Measurements from ENCODE around the gene ATG2A. TPM values are rescaled to one million over a fixed set of nuclear protein-coding genes. Genes with fewer than 3 reads are reported as not detected.

The ATG2A gene
- total RNA-seq, 1 donor from 2014 or later, result 21.4 TPM

DNA sequence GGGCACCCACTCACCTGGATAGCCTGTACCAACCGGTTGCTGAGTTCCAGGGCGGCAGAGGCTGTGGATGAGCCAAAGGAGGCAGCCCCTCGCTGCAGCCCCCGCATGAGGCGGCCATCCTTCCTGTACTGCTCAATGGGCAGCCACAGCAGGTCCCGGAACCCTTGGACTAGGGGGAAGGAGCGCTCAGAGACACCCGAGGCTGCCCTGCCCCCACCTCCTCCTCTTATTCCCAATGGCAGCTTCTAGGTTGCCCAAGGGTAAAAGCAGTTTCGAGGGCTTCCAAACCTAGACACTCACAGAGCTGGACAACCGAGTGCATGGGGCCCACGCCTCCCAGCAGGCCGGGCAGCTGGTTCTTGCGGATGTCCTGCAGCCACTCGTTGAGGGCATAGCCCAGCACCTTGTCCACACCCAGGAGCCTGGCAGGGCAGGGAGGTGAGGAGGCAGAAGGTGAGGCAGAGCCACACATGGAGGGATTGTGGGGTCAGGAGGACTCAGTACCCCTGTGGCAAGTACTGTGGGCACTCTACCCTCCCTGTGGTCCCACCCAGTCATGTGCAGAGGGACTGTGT, 20.5 kb downstream of the ATG2A start:
- H3K9ac ChIP-seq (ENCODE audit: low read length), result no peak overlapping the region
- H2AFZ ChIP-seq (ENCODE audit: low read depth, low read length), result no peak overlapping the region
- no peaks in the 10 kb centered on the region for H3K27me3 ChIP-seq (ENCODE audit: insufficient read depth, low read length)
- H3K36me3 ChIP-seq (ENCODE audit: insufficient read depth, low read length), result peaks cover 4% of the 10 kb centered on the region
- H3K27ac Mint-ChIP-seq (ENCODE audit: unreplicated experiment), result no peak overlapping the region
- no peaks in the 10 kb centered on the region for H4K20me1 ChIP-seq (ENCODE audit: insufficient read depth, low read length)
- H3K4me1 Mint-ChIP-seq (ENCODE audit: low read depth, unreplicated experiment), result peaks cover 1% of the 10 kb centered on the region
- no peak overlapping the region for H3K4me3 ChIP-seq (ENCODE audit: insufficient read depth, low read depth, low read length)
- FAIRE-seq, result no peak
- H3K79me2 ChIP-seq (ENCODE audit: insufficient read depth, low read length), result no peaks in the 10 kb centered on the region
- H3K4me3 Mint-ChIP-seq (ENCODE audit: unreplicated experiment), result no peak overlapping the region
- DNase-seq (ENCODE audit: low read depth), result no peak
- no peaks in the 10 kb centered on the region for H3K9me3 ChIP-seq (ENCODE audit: insufficient read depth, low read depth, low read length)
- H3K4me2 ChIP-seq (ENCODE audit: low read length), result no peak overlapping the region
- no peaks in the 10 kb centered on the region for H3K9me3 Mint-ChIP-seq (ENCODE audit: unreplicated experiment)
- H3K27ac ChIP-seq (ENCODE audit: low read depth, low read length), result no peak overlapping the region
- peaks cover 3% of the 10 kb centered on the region for H3K4me1 ChIP-seq (ENCODE audit: insufficient read depth, low read length)
- TF ChIP-seq EZH2 (IDR thresholded peaks at IDR 0.05; ENCODE audit: insufficient read depth, low read length), result no peak
- TF ChIP-seq, protein P1, sequence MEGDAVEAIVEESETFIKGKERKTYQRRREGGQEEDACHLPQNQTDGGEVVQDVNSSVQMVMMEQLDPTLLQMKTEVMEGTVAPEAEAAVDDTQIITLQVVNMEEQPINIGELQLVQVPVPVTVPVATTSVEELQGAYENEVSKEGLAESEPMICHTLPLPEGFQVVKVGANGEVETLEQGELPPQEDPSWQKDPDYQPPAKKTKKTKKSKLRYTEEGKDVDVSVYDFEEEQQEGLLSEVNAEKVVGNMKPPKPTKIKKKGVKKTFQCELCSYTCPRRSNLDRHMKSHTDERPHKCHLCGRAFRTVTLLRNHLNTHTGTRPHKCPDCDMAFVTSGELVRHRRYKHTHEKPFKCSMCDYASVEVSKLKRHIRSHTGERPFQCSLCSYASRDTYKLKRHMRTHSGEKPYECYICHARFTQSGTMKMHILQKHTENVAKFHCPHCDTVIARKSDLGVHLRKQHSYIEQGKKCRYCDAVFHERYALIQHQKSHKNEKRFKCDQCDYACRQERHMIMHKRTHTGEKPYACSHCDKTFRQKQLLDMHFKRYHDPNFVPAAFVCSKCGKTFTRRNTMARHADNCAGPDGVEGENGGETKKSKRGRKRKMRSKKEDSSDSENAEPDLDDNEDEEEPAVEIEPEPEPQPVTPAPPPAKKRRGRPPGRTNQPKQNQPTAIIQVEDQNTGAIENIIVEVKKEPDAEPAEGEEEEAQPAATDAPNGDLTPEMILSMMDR (IDR thresholded peaks at IDR 0.05; ENCODE audit: insufficient read depth, low read depth, low read length), result no peak
- H3K27me3 Mint-ChIP-seq (ENCODE audit: low read depth, unreplicated experiment), result peaks cover 2% of the 10 kb centered on the region
- H3K36me3 Mint-ChIP-seq (ENCODE audit: low read depth, unreplicated experiment), result peaks cover 11% of the 10 kb centered on the region

DNA sequence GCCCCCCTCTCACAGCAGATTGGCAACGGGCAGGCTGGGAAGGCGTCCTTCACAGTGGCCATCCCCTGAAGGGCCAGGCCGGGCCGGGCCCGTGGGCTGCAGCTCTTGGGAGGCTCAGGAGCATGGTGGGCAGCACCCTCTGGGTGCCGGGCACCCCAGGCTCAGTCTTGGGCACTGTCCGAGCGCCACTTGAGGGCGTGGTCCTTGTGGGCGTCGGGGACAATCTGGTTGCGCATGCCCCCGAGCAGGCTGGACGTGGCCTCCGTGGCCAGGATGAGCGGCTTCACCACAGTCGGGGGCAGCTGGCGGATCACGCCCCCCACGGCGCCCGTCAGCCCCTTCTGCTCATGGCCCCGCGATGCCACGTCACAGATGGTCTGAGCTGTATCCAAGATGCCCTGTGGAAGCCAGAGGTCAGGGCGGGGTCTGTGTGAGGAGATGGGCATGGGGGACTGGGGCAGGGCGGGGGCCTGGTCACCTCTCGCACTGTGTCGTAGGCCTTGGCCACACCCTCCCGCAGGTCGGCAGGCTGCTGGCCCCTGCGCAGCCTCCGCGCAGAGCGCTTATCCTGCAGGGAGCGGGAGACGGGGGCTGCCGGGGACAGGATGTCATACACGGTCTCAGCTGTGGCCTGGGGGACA, 22.1 kb downstream of the ATG2A start:
- H3K79me2 ChIP-seq (ENCODE audit: insufficient read depth, low read length), result no peaks in the 10 kb centered on the region
- no peak overlapping the region for H3K4me3 Mint-ChIP-seq (ENCODE audit: unreplicated experiment)
- no peaks in the 10 kb centered on the region for H4K20me1 ChIP-seq (ENCODE audit: insufficient read depth, low read length)
- H3K27ac ChIP-seq (ENCODE audit: low read depth, low read length), result no peak overlapping the region
- H3K36me3 ChIP-seq (ENCODE audit: insufficient read depth, low read length), result peaks cover 4% of the 10 kb centered on the region
- no peak overlapping the region for H3K4me2 ChIP-seq (ENCODE audit: low read length)
- no peak overlapping the region for H3K4me3 ChIP-seq (ENCODE audit: insufficient read depth, low read depth, low read length)
- DNase-seq (ENCODE audit: low read depth) (no peak), FAIRE-seq (no peak)
- H3K27ac Mint-ChIP-seq (ENCODE audit: unreplicated experiment), result no peak overlapping the region
- no peaks in the 10 kb centered on the region for H3K9me3 ChIP-seq (ENCODE audit: insufficient read depth, low read depth, low read length)
- no peaks in the 10 kb centered on the region for H3K9me3 Mint-ChIP-seq (ENCODE audit: unreplicated experiment)
- H3K36me3 Mint-ChIP-seq (ENCODE audit: low read depth, unreplicated experiment), result peaks cover 8% of the 10 kb centered on the region
- H3K27me3 Mint-ChIP-seq (ENCODE audit: low read depth, unreplicated experiment), result peaks cover 2% of the 10 kb centered on the region
- no peak overlapping the region for H3K9ac ChIP-seq (ENCODE audit: low read length)
- H2AFZ ChIP-seq (ENCODE audit: low read depth, low read length), result no peak overlapping the region
- H3K4me1 Mint-ChIP-seq (ENCODE audit: low read depth, unreplicated experiment), result peaks cover 1% of the 10 kb centered on the region
- no peak for TF ChIP-seq EZH2 (IDR thresholded peaks at IDR 0.05; ENCODE audit: insufficient read depth, low read length)
- TF ChIP-seq, protein P1 (IDR thresholded peaks at IDR 0.05; ENCODE audit: insufficient read depth, low read depth, low read length), result no peak
- H3K27me3 ChIP-seq (ENCODE audit: insufficient read depth, low read length), result no peaks in the 10 kb centered on the region
- H3K4me1 ChIP-seq (ENCODE audit: insufficient read depth, low read length), result no peaks in the 10 kb centered on the region

Measured in astrocyte (in vitro differentiated cells and primary cell).